Central memory CD8-positive, alpha-beta T cell (primary cell): ENCODE data around the gene PWP2.
"Not testable (repeated sequence)": the region's sequence is repeated elsewhere in the genome, so short reads cannot be mapped to it uniquely, and the experiment has no call there.

ENCODE experiments used
- ATAC-seq: fragments of 150-1000 bp; cut with Tn5 transposase; replicated peaks from 2 replicates; pipeline ENCODE4 v1.10.0; 2022; ENCODE audit warnings: mild to moderate bottlenecking, moderate FRiP score, moderate number of reproducible peaks; ENCODE audit not compliant: poor library complexity, severe bottlenecking; ENCODE audit errors: extremely low read depth
- DNase-seq, 2 donors: peaks; one replicate each; pipeline ENCODE4 v3.0.0; 2021; ENCODE audit warnings: low spot score in 2 of 2
- H3K27ac Mint-ChIP-seq: one replicate; pipeline ENCODE4 v1.8.0; 2022; ENCODE audit warnings: low read depth, mild to moderate bottlenecking, moderate library complexity, mixed read lengths
- H3K27me3 Mint-ChIP-seq: one replicate; pipeline ENCODE4 v1.8.0; 2022; ENCODE audit warnings: mixed read lengths
- H3K36me3 Mint-ChIP-seq: one replicate; pipeline ENCODE4 v1.8.0; 2022; ENCODE audit warnings: mild to moderate bottlenecking, moderate library complexity, mixed read lengths; ENCODE audit not compliant: insufficient read depth
- H3K4me1 Mint-ChIP-seq: one replicate; pipeline ENCODE4 v1.8.0; 2022; ENCODE audit warnings: mixed read lengths
- H3K4me3 Mint-ChIP-seq: one replicate; pipeline ENCODE4 v1.8.0; 2022; ENCODE audit warnings: mild to moderate bottlenecking, moderate library complexity, mixed read lengths
- H3K9me3 Mint-ChIP-seq: one replicate; pipeline ENCODE4 v1.8.0; 2022; ENCODE audit warnings: mixed read lengths

Gene PWP2

DNA sequence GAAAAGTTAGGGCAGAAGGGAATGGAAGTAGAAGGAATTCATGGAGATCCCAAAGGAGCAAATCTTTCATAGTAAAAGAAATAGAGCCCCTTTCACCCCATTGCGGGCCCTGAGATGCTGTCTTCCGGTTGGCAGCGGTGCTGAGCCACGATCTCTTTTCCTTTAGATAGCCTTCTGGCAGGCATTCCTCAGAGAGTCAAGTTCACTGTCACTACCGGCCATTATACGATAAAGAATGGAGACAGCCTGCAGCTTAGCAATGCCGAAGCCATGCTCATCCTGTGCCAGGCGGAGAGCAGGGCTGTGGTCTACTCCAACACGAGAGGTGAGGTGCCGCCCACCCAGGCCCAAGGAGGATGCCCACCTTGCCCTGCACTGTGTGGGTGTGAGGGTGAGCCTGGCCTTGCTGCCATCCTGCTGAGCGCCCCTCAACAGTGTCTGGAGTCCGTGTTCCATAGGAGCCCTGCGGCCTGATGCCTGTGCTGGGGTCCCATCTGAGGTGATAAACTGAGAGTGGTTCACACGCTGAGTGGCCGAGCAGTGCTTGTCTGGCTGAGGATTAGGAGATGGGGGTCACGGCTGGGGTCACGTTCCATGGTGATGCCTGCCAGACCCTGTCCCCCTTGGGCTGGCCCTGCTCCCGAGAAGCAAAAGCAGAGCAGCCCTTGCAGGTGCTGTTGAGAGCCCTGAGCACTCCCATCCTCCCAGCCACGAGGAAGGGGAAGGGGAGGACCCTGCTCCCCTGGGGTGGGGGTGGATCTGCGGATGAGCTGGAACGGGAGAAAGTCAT, 20.4 kb upstream of the PWP2 start:
- Mint-ChIP-seq H3K4me1 (peaks cover 86% of the 10 kb centered on the region), H3K9me3 (no peaks in the 10 kb centered on the region), H3K4me3 (peak overlapping the region; percentile 81), H3K27me3 (no peaks in the 10 kb centered on the region), H3K27ac (peak overlapping the region; percentile 98), H3K36me3 (peaks cover 67% of the 10 kb centered on the region)
- DNase-seq (no peak), ATAC-seq (no peak)

- Mint-ChIP-seq H3K36me3 (peaks cover 69% of the 10 kb centered on the region), H3K4me3 (peak overlapping the region; percentile 81), H3K4me1 (peaks cover 78% of the 10 kb centered on the region), H3K9me3 (no peaks in the 10 kb centered on the region), H3K27me3 (no peaks in the 10 kb centered on the region), H3K27ac (peak overlapping the region; percentile 98)
- no peak for ATAC-seq
- DNase-seq, result no peak
These were observed 19.5 kb upstream of the PWP2 start for GRCh38 chr21:44087426-44088400.

- ATAC-seq (no peak), DNase-seq (no peak)
- no peaks in the 10 kb centered on the region for H3K9me3 Mint-ChIP-seq
- peak overlapping the region; percentile 98 for H3K27ac Mint-ChIP-seq
- H3K4me1 Mint-ChIP-seq, result peaks cover 71% of the 10 kb centered on the region
- no peaks in the 10 kb centered on the region for H3K27me3 Mint-ChIP-seq
- H3K36me3 Mint-ChIP-seq, result peaks cover 68% of the 10 kb centered on the region
- H3K4me3 Mint-ChIP-seq, result peak overlapping the region; percentile 81
These were observed 18.8 kb upstream of the PWP2 start for GRCh38 chr21:44088401-44088780.

GRCh38 chr21:44089001-44089911, 17.9 kb upstream of the PWP2 start:
- peak overlapping the region; percentile 81 for H3K4me3 Mint-ChIP-seq

GRCh38 chr21:44090325-44090724, 16.9 kb upstream of the PWP2 start:
- ATAC-seq (peak; percentile 44), DNase-seq (no peak)
- Mint-ChIP-seq H3K27me3 (no peaks in the 10 kb centered on the region), H3K4me3 (peak overlapping the region; percentile 81), H3K36me3 (peaks cover 65% of the 10 kb centered on the region), H3K9me3 (no peaks in the 10 kb centered on the region), H3K4me1 (peaks cover 57% of the 10 kb centered on the region), H3K27ac (peak overlapping the region; percentile 98)

More at GRCh38 chr21:44089001-44089911, 17.9 kb upstream of the PWP2 start:
- H3K36me3 Mint-ChIP-seq, result peaks cover 68% of the 10 kb centered on the region
- peak overlapping the region; percentile 98 for H3K27ac Mint-ChIP-seq
- ATAC-seq (peak; percentile 94), DNase-seq (peak in 1 of 2 donors; percentile 46)
- H3K9me3 Mint-ChIP-seq, result no peaks in the 10 kb centered on the region
- no peaks in the 10 kb centered on the region for H3K27me3 Mint-ChIP-seq
- H3K4me1 Mint-ChIP-seq, result peaks cover 63% of the 10 kb centered on the region

DNA sequence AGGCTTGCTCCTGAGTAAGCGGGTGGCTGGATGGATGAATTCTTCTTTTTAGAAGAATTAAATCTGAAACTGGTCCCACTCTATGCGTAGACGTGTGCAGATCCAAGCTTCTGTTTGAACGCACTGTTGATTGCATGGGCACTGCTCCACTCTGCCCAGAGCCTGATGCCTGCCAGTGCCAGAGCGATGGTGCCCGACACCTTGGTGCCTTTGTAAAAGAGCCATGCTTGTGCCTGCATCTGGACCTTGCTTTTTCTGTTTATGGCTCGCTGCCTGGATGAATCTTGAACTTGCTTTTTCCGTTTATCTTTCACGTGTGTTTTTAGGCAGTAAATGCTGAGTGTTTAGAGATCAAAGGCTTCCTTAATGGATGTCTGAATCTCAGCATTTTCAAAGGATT, 15.0 kb upstream of the PWP2 start:
- Mint-ChIP-seq H3K4me1 (peaks cover 39% of the 10 kb centered on the region), H3K4me3 (no peak overlapping the region), H3K27ac (no peak overlapping the region), H3K36me3 (peaks cover 56% of the 10 kb centered on the region), H3K9me3 (no peaks in the 10 kb centered on the region), H3K27me3 (no peaks in the 10 kb centered on the region)
- no peak for DNase-seq
- no peak for ATAC-seq

GRCh38 chr21:44093761-44094160, 13.4 kb upstream of the PWP2 start:
- H3K36me3 Mint-ChIP-seq, result peaks cover 47% of the 10 kb centered on the region
- H3K9me3 Mint-ChIP-seq, result no peaks in the 10 kb centered on the region
- no peak overlapping the region for H3K27ac Mint-ChIP-seq
- H3K4me1 Mint-ChIP-seq, result peaks cover 24% of the 10 kb centered on the region
- no peak overlapping the region for H3K4me3 Mint-ChIP-seq
- no peaks in the 10 kb centered on the region for H3K27me3 Mint-ChIP-seq
- no peak for ATAC-seq
- no peak for DNase-seq

DNA sequence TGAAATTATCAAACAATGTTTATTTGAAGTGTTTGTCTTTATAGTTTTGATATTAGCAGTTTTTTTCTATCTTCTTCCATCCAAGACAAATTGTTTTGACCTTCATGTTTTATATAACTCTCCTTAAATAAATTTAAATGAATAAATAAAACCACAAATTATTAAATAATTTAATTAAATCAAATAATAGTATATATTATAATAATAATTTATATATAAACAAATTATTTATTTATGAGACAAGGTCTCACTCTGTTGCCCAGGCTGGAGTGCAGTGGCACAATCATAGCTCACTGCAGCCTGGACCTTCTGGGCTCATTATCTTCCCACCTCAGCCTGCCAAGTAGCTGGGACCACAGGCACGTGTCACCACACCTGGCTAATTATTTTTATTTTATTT, 12.4 kb upstream of the PWP2 start:
- no peak overlapping the region for H3K27ac Mint-ChIP-seq
- H3K4me1 Mint-ChIP-seq, result peaks cover 14% of the 10 kb centered on the region
- H3K9me3 Mint-ChIP-seq, result no peaks in the 10 kb centered on the region
- DNase-seq (no peak), ATAC-seq (no peak)
- H3K4me3 Mint-ChIP-seq, result no peak overlapping the region
- peaks cover 38% of the 10 kb centered on the region for H3K36me3 Mint-ChIP-seq
- no peaks in the 10 kb centered on the region for H3K27me3 Mint-ChIP-seq

DNA sequence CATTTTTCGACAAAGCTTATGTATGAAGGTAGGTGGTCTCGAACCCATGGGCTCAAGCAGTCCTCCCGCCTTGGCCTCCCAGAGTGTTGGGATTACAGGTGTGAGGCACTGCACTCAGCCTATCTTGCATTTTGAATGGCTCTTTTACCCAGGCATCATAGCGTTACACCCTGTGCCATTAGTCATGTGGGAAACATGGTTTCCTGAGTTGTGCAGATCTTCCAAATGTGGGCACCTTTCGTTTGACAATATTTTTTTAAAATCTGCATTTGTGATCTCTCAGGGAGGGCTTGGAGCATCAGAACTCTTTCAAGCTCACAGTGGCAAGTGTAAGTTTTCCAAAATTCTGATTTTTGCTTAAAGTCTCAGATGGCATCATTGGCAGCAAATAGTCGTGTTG, 8.7 kb upstream of the PWP2 start:
- not testable (repeated sequence) for H3K4me3 Mint-ChIP-seq, H3K9me3 Mint-ChIP-seq, H3K27me3 Mint-ChIP-seq, H3K27ac Mint-ChIP-seq, H3K4me1 Mint-ChIP-seq, DNase-seq, ATAC-seq
- peaks cover 18% of the 10 kb centered on the region for H3K36me3 Mint-ChIP-seq

DNA sequence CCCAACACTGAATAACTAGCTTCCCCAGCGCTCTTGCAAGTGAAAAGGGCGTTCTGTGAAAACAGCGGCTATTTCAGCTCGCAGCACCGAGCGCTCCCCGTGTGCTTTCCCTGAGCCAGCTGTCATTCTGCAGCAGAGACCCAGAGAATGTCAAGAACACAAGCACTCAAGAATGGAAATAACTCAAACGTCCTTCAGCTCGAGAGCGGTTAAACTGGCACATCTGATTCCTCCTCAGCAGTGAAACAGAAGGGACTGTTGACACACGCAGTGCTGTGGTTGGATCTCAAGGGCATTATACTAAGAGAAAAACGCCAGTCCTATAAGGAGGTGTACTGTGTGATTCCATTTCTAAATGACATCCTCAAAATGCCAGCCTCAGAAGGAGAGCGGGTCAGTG, 8.2 kb upstream of the PWP2 start:
- H3K9me3 Mint-ChIP-seq, H3K27me3 Mint-ChIP-seq, ATAC-seq: not testable (repeated sequence)

DNA sequence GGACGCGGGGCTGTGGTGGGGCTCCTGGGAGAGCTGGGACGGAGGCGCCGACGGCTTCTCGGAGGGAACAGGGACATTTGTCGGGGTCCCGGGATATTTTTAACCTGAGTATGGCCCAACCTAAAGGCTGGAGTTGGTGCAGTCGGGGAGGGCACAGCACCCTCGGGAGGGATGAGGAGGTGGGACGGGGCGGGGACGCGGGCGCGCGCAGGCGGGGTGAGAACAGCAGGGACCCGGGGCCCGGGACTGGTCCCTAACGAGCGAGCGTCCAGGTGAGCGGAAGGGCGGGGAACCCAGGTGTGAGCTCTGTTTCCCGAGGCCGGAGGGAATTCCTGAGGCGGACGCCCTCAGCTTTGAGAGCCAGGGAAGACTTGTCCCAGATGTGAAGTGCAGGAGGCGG, 390 bp downstream of the PWP2 start:
- ATAC-seq, result peak; percentile 50
- H3K27ac Mint-ChIP-seq, H3K36me3 Mint-ChIP-seq, H3K27me3 Mint-ChIP-seq, H3K9me3 Mint-ChIP-seq, H3K4me1 Mint-ChIP-seq, DNase-seq: not testable (repeated sequence)
- H3K4me3 Mint-ChIP-seq, result peak overlapping the region; percentile 45

More for the DNA sequence above, 8.2 kb upstream of the PWP2 start:
- H3K4me3 Mint-ChIP-seq, H3K27ac Mint-ChIP-seq, H3K4me1 Mint-ChIP-seq, DNase-seq: not testable (repeated sequence)
- H3K36me3 Mint-ChIP-seq, result peaks cover 13% of the 10 kb centered on the region
